DOHH2 (cell line): Measurements from ENCODE around the gene NDUFAF5.

Experiments
- H3F3A ChIP-seq: fragments of 200-600 bp; sonication (generic), shearing (Covaris generic); 2 replicates; pipeline ENCODE4 v1.6.0; 2016; ENCODE audit warnings: antibody characterized with exemption, mild to moderate bottlenecking; ENCODE audit not compliant: control insufficient read depth, insufficient read depth
- H3K27ac ChIP-seq: fragments of 200-600 bp; sonication (generic); 2 replicates; pipeline ENCODE4 v1.5.1; 2014; ENCODE audit warnings: low read depth, mild to moderate bottlenecking, low read length, moderate library complexity
- H3K27me3 ChIP-seq: fragments of 200-600 bp; sonication (generic); 2 replicates; pipeline ENCODE4 v1.6.1; 2014; ENCODE audit warnings: mild to moderate bottlenecking, low read length, mixed read lengths; ENCODE audit not compliant: control insufficient read depth
- H3K36me3 ChIP-seq: fragments of 200-600 bp; sonication (generic); 2 replicates; pipeline ENCODE4 v1.6.1; 2014; ENCODE audit warnings: mild to moderate bottlenecking, low read length, moderate library complexity, mixed read lengths; ENCODE audit not compliant: control insufficient read depth
- H3K4me1 ChIP-seq: fragments of 200-600 bp; sonication (generic); 2 replicates; pipeline ENCODE4 v1.6.1; 2014; ENCODE audit warnings: mild to moderate bottlenecking, low read length, mixed read lengths; ENCODE audit not compliant: control insufficient read depth
- H3K4me2 ChIP-seq: fragments of 200-600 bp; sonication (generic); 2 replicates; pipeline ENCODE4 v1.6.0; 2014; ENCODE audit warnings: mild to moderate bottlenecking, low read length, moderate library complexity
- H3K4me3 ChIP-seq: fragments of 200-600 bp; sonication (generic); 2 replicates; pipeline ENCODE4 v1.5.1; 2014; ENCODE audit warnings: mild to moderate bottlenecking, low read length, mixed read lengths
- H3K79me2 ChIP-seq: fragments of 200-600 bp; sonication (generic); 2 replicates; pipeline ENCODE4 v1.6.1; 2014; ENCODE audit warnings: mild to moderate bottlenecking, low read length, mixed read lengths; ENCODE audit not compliant: control insufficient read depth
- H3K9me2 ChIP-seq: fragments of 200-600 bp; sonication (generic); replicated peaks from 2 replicates; pipeline ENCODE4 v1.6.1; 2014; ENCODE audit warnings: mild to moderate bottlenecking, low read length, mixed read lengths; ENCODE audit not compliant: control insufficient read depth
- H3K9me3 ChIP-seq: fragments of 200-600 bp; sonication (generic); 2 replicates; pipeline ENCODE4 v1.6.1; 2014; ENCODE audit warnings: antibody characterized with exemption, low read length, mixed read lengths; ENCODE audit not compliant: control insufficient read depth, insufficient read depth
- H4K20me1 ChIP-seq: fragments of 200-600 bp; sonication (generic); 2 replicates; pipeline ENCODE4 v1.6.0; 2014; ENCODE audit warnings: low read depth, mild to moderate bottlenecking, antibody characterized with exemption, low read length, moderate library complexity; ENCODE audit not compliant: control insufficient read depth, insufficient read depth
- EZH2phosphoT487 ChIP-seq: fragments of 200-600 bp; sonication (generic); IDR thresholded peaks from 2 replicates; pipeline ENCODE4 v1.6.1; 2017; ENCODE audit warnings: borderline replicate concordance, mild to moderate bottlenecking, antibody characterized with exemption, low read length, moderate library complexity, mixed read lengths
- TF ChIP-seq, protein P1 (sequence below): fragments of 200-600 bp; sonication (generic); IDR thresholded peaks from one replicate; pipeline ENCODE4 v1.5.1; 2014; ENCODE audit warnings: antibody characterized with exemption, mild to moderate bottlenecking, low read depth, low read length; ENCODE audit not compliant: poor library complexity, severe bottlenecking

Gene NDUFAF5

GRCh38 chr20:13865791-13866351, 81.0 kb downstream of the NDUFAF5 start:
- Histone ChIP-seq H4K20me1 (no peaks in the 10 kb centered on the region), H3K4me2 (no peak overlapping the region), H3K9me2 (no peaks in the 10 kb centered on the region), H3K27me3 (no peaks in the 10 kb centered on the region), H3K9me3 (no peaks in the 10 kb centered on the region), H3K79me2 (no peaks in the 10 kb centered on the region), H3F3A (no peaks in the 10 kb centered on the region), H3K36me3 (no peaks in the 10 kb centered on the region), H3K4me3 (no peak overlapping the region), H3K4me1 (no peaks in the 10 kb centered on the region), H3K27ac (no peak overlapping the region)
- TF ChIP-seq, protein P1, sequence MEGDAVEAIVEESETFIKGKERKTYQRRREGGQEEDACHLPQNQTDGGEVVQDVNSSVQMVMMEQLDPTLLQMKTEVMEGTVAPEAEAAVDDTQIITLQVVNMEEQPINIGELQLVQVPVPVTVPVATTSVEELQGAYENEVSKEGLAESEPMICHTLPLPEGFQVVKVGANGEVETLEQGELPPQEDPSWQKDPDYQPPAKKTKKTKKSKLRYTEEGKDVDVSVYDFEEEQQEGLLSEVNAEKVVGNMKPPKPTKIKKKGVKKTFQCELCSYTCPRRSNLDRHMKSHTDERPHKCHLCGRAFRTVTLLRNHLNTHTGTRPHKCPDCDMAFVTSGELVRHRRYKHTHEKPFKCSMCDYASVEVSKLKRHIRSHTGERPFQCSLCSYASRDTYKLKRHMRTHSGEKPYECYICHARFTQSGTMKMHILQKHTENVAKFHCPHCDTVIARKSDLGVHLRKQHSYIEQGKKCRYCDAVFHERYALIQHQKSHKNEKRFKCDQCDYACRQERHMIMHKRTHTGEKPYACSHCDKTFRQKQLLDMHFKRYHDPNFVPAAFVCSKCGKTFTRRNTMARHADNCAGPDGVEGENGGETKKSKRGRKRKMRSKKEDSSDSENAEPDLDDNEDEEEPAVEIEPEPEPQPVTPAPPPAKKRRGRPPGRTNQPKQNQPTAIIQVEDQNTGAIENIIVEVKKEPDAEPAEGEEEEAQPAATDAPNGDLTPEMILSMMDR: no peak
- TF ChIP-seq EZH2phosphoT487: no peak

- Histone ChIP-seq H3F3A (no peaks in the 10 kb centered on the region), H3K27ac (no peak overlapping the region), H3K4me1 (no peaks in the 10 kb centered on the region), H3K27me3 (no peaks in the 10 kb centered on the region), H3K36me3 (no peaks in the 10 kb centered on the region), H3K79me2 (no peaks in the 10 kb centered on the region), H4K20me1 (no peaks in the 10 kb centered on the region), H3K9me2 (no peaks in the 10 kb centered on the region), H3K4me3 (no peak overlapping the region), H3K4me2 (no peak overlapping the region), H3K9me3 (no peaks in the 10 kb centered on the region)
- no peak for TF ChIP-seq EZH2phosphoT487
- TF ChIP-seq, protein P1: no peak
Measured at GRCh38 chr20:13868331-13868730, 83.5 kb downstream of the NDUFAF5 start.

DNA sequence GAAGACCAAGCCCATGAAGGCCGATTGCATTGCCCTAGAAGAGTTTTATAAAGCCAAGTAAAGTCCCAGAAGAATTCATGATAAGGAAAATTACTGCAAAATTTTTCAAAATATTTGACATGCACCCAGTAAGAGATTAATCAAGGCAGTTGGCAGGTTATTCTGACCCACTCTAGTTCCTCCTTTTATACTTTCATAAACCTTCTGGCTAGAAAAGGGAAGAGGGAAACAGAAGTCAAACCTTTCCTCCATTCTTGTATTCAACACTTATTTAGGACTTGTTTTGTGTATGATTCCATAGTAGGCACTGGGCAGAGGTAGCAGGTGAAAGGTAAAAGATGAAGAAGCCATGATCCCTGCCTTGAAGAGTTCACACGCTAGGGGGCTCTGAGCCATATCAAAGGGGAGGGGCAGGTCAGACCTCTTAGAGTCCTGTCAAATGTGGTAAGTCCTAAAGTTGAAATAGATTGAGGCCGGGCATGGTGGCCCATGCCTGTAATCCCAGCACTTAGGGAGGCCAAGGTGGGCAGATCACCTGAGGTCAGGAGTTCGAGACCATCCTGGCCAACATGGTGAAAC, 85.4 kb downstream of the NDUFAF5 start:
- no peaks in the 10 kb centered on the region for H3K4me1 ChIP-seq
- no peaks in the 10 kb centered on the region for H3K36me3 ChIP-seq

More for the DNA sequence above, 85.4 kb downstream of the NDUFAF5 start:
- Histone ChIP-seq H3K27ac (no peak overlapping the region), H3K4me3 (no peak overlapping the region), H4K20me1 (no peaks in the 10 kb centered on the region), H3K79me2 (no peaks in the 10 kb centered on the region), H3K9me3 (no peaks in the 10 kb centered on the region), H3F3A (no peaks in the 10 kb centered on the region), H3K27me3 (no peaks in the 10 kb centered on the region), H3K4me2 (no peak overlapping the region), H3K9me2 (no peaks in the 10 kb centered on the region)
- TF ChIP-seq, protein P1: peak; percentile 20
- TF ChIP-seq EZH2phosphoT487: no peak
